Endodermal cell (in vitro differentiated cells): ENCODE results near the gene TATDN2. TPM values are rescaled to one million over a fixed set of nuclear protein-coding genes. Genes with fewer than 3 reads are reported as not detected.

Experiments used
- DNase-seq: peaks from one replicate; pipeline ENCODE4 v3.0.0-alpha.2; 2017
- H3K27ac ChIP-seq: 2 replicates; pipeline ENCODE4 v1.5.1; 2013; ENCODE audit warnings: mild to moderate bottlenecking, low read depth, low read length, moderate library complexity
- H3K27me3 ChIP-seq: 2 replicates; pipeline ENCODE4 v1.6.1; 2013; ENCODE audit warnings: mild to moderate bottlenecking, low read length, moderate library complexity; ENCODE audit not compliant: insufficient read depth, control insufficient read depth, poor library complexity, severe bottlenecking
- H3K36me3 ChIP-seq: 2 replicates; pipeline ENCODE4 v1.7.0; 2013; ENCODE audit warnings: mild to moderate bottlenecking, low read length, moderate library complexity; ENCODE audit not compliant: control insufficient read depth, insufficient read depth
- H3K4me1 ChIP-seq: one replicate; pipeline ENCODE4 v1.7.0; 2013; ENCODE audit warnings: low read length; ENCODE audit not compliant: control insufficient read depth, insufficient read depth
- H3K4me3 ChIP-seq: 2 replicates; pipeline ENCODE4 v1.5.1; 2013; ENCODE audit warnings: mild to moderate bottlenecking, low read length, moderate library complexity
- H3K9ac ChIP-seq: 2 replicates; pipeline ENCODE4 v1.6.1; 2013; ENCODE audit warnings: mild to moderate bottlenecking, low read length, moderate library complexity; ENCODE audit not compliant: poor library complexity, severe bottlenecking; ENCODE audit errors: extremely low read depth
- H3K9me3 ChIP-seq: 2 replicates; pipeline ENCODE4 v1.6.1; 2013; ENCODE audit warnings: mild to moderate bottlenecking, low read length, moderate library complexity; ENCODE audit not compliant: control insufficient read depth
- H3K27ac Mint-ChIP-seq: 2 replicates; pipeline ENCODE4 v1.8.0; 2020; ENCODE audit warnings: mixed read lengths
- H3K27me3 Mint-ChIP-seq: 2 replicates; pipeline ENCODE4 v1.8.0; 2021; ENCODE audit warnings: mild to moderate bottlenecking, mixed read lengths; ENCODE audit not compliant: insufficient read depth
- H3K36me3 Mint-ChIP-seq: 2 replicates; pipeline ENCODE4 v1.8.0; 2020; ENCODE audit warnings: low read depth, mixed read lengths
- H3K4me1 Mint-ChIP-seq: 2 replicates; pipeline ENCODE4 v1.8.0; 2020; ENCODE audit warnings: mixed read lengths
- H3K4me3 Mint-ChIP-seq: 2 replicates; pipeline ENCODE4 v1.8.0; 2020; ENCODE audit warnings: mild to moderate bottlenecking, moderate library complexity, mixed read lengths
- H3K9me3 Mint-ChIP-seq: 2 replicates; pipeline ENCODE4 v1.8.0; 2020; ENCODE audit warnings: mild to moderate bottlenecking, mixed read lengths
- CTCF ChIP-seq: fragments of 200-600 bp; sonication (generic); conservative IDR thresholded peaks from 2 replicates; pipeline ENCODE4 v1.5.0; 2021; ENCODE audit warnings: antibody characterized with exemption, mild to moderate bottlenecking
- WGBS, 2 experiments: methylation state at CpG; one replicate each; pipeline versions ENCODE4 v1.1.5 to v1.1.7; 2013; ENCODE audit warnings: missing lambda C conversion rate in 2 of 2, mixed read lengths in 1 of 2; ENCODE audit not compliant: insufficient coverage in 1 of 2, insufficient read length in 1 of 2; 5-methylcytosine and 5-hydroxymethylcytosine counted together
- total RNA-seq, 2 donors: library from RNA; stranded (reverse); fragmentation: NEBNext Ultra II Directional in 1 of 2; extraction: Animal tissue kit (Norgen Biotek cat#: 25700) in 1 of 2; gene quantifications; 2 replicates in 1 of 2; 3 replicates in 1 of 2; pipeline ENCODE4 v1.2.1, GENCODE V29; 2021

The TATDN2 gene
- total RNA-seq, 2 donors from 2014 or later: 34.0 to 34.1 TPM

- 91 to 94% methylated on average over 17 to 18 of the region's 18 CpGs for WGBS, 2 experiments
- no peak overlapping the region for H3K4me3 Mint-ChIP-seq
- Histone ChIP-seq H3K9ac (no peak overlapping the region), H3K9me3 (no peaks in the 10 kb centered on the region), H3K27ac (no peak overlapping the region), H3K4me1 (peaks cover 3% of the 10 kb centered on the region), H3K36me3 (peaks cover 22% of the 10 kb centered on the region), H3K4me3 (no peak overlapping the region), H3K27me3 (no peaks in the 10 kb centered on the region)
- no peak for DNase-seq
- H3K9me3 Mint-ChIP-seq: no peaks in the 10 kb centered on the region
- H3K4me1 Mint-ChIP-seq: peaks cover 35% of the 10 kb centered on the region
- H3K36me3 Mint-ChIP-seq: peaks cover 14% of the 10 kb centered on the region
- no peaks in the 10 kb centered on the region for H3K27me3 Mint-ChIP-seq
- TF ChIP-seq CTCF: no peak
- peak overlapping the region; percentile 55 for H3K27ac Mint-ChIP-seq
Measured at GRCh38 chr3:10290481-10291176, 42.4 kb downstream of the TATDN2 start.

DNA sequence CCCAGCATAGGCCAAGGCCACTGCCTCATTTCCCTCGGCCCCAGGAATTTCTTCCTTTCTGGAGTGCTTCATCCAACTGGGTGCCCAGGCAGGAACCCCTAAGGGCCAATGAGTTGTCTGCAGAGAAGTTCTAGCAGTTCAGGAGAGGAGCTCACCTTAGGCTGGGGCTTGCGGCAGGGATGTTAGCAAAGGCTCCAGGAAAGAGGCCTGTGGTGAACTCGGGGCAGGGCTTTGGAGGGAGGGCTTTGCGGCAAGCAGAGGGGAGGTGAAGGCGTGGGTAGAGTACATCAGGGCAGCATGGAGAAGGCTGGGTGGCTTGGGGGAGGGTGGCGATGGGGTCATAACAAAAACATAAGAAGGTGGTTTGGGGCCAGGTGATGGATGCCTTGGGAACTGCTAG is 43.4 kb downstream of the TATDN2 start:
- no peaks in the 10 kb centered on the region for H3K9me3 Mint-ChIP-seq
- H3K9ac ChIP-seq: no peak overlapping the region
- H3K4me3 ChIP-seq: no peak overlapping the region
- H3K4me3 Mint-ChIP-seq: no peak overlapping the region
- H3K36me3 Mint-ChIP-seq: peaks cover 16% of the 10 kb centered on the region
- peaks cover 32% of the 10 kb centered on the region for H3K4me1 Mint-ChIP-seq
- no peak overlapping the region for H3K27ac ChIP-seq
- peaks cover 22% of the 10 kb centered on the region for H3K36me3 ChIP-seq
- no peaks in the 10 kb centered on the region for H3K27me3 ChIP-seq
- H3K4me1 ChIP-seq: peaks cover 3% of the 10 kb centered on the region
- no peak for TF ChIP-seq CTCF
- H3K9me3 ChIP-seq: no peaks in the 10 kb centered on the region
- no peaks in the 10 kb centered on the region for H3K27me3 Mint-ChIP-seq
- DNase-seq: no peak
- 94 to 95% methylated on average over 4 to 6 of the region's 6 CpGs for WGBS, 2 experiments
- H3K27ac Mint-ChIP-seq: peak overlapping the region; percentile 39

DNA sequence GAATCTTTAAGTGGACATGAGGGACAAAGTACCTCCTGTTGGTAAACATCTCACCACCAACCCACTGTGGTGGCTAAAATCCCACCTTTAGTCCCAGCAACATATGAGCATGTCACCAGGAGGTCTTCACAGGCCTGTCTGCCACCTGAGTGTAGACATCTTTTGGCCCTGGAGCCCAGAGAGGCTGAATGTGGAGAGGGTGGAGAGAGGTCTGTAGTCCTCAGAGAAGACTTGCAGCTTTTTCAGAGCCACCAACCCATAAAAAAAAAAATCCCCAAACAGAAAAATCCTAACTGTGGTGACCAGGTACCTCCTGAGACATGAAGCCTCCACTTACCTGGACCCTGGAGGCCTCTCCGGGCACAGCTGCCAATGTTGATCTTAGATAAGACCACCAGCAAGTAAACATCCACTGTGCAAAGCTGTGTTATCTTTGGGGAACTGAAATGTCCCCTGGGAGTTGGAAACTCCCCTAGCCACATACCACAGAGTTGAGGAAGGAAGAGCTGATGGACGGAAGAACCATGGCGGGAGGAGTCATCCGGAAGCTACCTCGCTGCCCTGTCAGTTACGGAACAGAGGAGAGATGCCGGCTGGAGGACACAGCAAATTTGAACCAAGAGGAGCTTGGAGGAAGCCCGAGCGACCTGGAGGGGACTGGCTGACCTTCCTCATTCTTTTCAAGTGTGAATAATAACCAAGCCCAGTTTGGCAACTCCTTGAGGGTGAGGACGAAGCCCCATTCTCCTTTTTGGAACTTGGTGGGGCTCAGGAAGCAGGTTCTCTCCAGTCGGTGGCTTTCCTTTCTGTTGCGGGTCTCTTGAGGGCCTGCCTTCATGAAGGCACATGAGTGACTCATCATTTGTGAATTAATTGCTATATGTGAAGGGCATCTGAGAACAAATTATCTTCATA is 44.5 kb downstream of the TATDN2 start, which contains the start of gene GHRL:
GHRL (minus strand) TSS at position 443 of the 915 bp plus-strand sequence. CDS start 2,767 bp downstream, outside the sequence.
- H3K36me3 Mint-ChIP-seq: peaks cover 22% of the 10 kb centered on the region
- Histone ChIP-seq H3K9me3 (no peaks in the 10 kb centered on the region), H3K4me1 (peaks cover 3% of the 10 kb centered on the region), H3K9ac (no peak within 1 kb of the TSS), H3K27ac (no peak within 1 kb of the TSS), H3K4me3 (peak within 1 kb of the TSS; percentile 7), H3K36me3 (peaks cover 15% of the 10 kb centered on the region), H3K27me3 (no peaks in the 10 kb centered on the region)
- WGBS, 2 experiments: 89 to 90% methylated on average over 6 to 12 of the region's 12 CpGs
- H3K27me3 Mint-ChIP-seq: no peaks in the 10 kb centered on the region
- no peaks in the 10 kb centered on the region for H3K9me3 Mint-ChIP-seq
- DNase-seq: no peak
- H3K27ac Mint-ChIP-seq: peak within 1 kb of the TSS; percentile 87
- TF ChIP-seq CTCF: no peak
- no peak within 1 kb of the TSS for H3K4me3 Mint-ChIP-seq
- peaks cover 24% of the 10 kb centered on the region for H3K4me1 Mint-ChIP-seq
